Activated CD8-positive, alpha-beta memory T cell treated with anti-CD3 and anti-CD28 coated beads, Interleukin-2, amount 10 ng/mL, durations not matched to agents 7 days and 5 days (primary cell): ENCODE data around the gene ME1. TPM values are rescaled to one million over a fixed set of nuclear protein-coding genes. Genes with fewer than 3 reads are reported as not detected.
"Not testable (repeated sequence)": the region's sequence is repeated elsewhere in the genome, so short reads cannot be mapped to it uniquely, and the experiment has no call there.

Experiments used
- ATAC-seq: fragments of 150-1000 bp; cut with Tn5 transposase; one replicate; pipeline ENCODE4 v1.10.0; 2021; ENCODE audit warnings: moderate library complexity
- CTCF ChIA-PET: fragments of 350-600 bp; sonication (Branson Sonifier 250); formaldehyde crosslinking; loops from one replicate; lab custom pipeline; 2021; ENCODE audit warnings: antibody characterized with exemption; lab: Charles Lee
- DNase-seq: peaks from one replicate; pipeline ENCODE4 v3.0.0-alpha.2; 2020
- H3K27ac Mint-ChIP-seq: one replicate; pipeline ENCODE4 v1.8.0; 2021; ENCODE audit warnings: mild to moderate bottlenecking, mixed read lengths
- H3K27me3 Mint-ChIP-seq: one replicate; pipeline ENCODE4 v1.8.0; 2021; ENCODE audit warnings: mixed read lengths
- H3K36me3 Mint-ChIP-seq: one replicate; pipeline ENCODE4 v1.8.0; 2021; ENCODE audit warnings: mild to moderate bottlenecking, mixed read lengths
- H3K4me1 Mint-ChIP-seq: one replicate; pipeline ENCODE4 v1.8.0; 2021; ENCODE audit warnings: mixed read lengths
- H3K4me3 Mint-ChIP-seq: one replicate; pipeline ENCODE4 v1.8.0; 2021; ENCODE audit warnings: mild to moderate bottlenecking, moderate library complexity, mixed read lengths
- H3K9me3 Mint-ChIP-seq: one replicate; pipeline ENCODE4 v1.8.0; 2022; ENCODE audit warnings: low read depth, mixed read lengths
- total RNA-seq, 2 experiments: library from RNA; stranded (reverse); gene quantifications; one replicate each; pipeline ENCODE4 v1.2.3, GENCODE V29; 2021

Gene ME1
- total RNA-seq, 2 experiments from 2014 or later: 0.14 to 0.20 TPM

DNA sequence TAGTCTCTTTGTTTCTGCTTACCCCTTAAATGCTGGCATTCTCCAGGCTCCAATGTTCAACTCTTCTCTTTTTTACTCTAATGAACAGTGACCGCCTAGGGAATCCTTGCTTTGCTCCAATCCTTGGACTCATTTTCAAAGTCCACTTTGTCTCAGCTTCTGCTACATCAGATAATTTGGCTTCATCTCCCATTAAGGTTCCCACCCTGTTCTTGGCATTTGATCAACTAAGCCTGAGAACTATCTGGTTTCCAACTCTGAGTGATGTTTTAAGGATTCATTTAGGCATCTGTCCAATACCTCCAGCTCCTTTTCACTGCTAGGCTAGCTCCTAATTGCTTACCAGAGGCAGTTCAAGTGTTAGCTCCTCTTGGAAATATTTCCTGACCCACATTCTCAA, 64.9 kb downstream of the ME1 start:
- CTCF ChIA-PET: no interaction called here
- no peak for ATAC-seq

GRCh38 chr6:83362349-83362748, 68.5 kb downstream of the ME1 start:
- H3K9me3 Mint-ChIP-seq, H3K27ac Mint-ChIP-seq, DNase-seq, H3K36me3 Mint-ChIP-seq, H3K27me3 Mint-ChIP-seq, H3K4me3 Mint-ChIP-seq, H3K4me1 Mint-ChIP-seq, CTCF ChIA-PET, ATAC-seq: not testable (repeated sequence)

More for the DNA sequence above, 64.9 kb downstream of the ME1 start:
- H3K9me3 Mint-ChIP-seq: no peaks in the 10 kb centered on the region
- no peaks in the 10 kb centered on the region for H3K27me3 Mint-ChIP-seq
- H3K36me3 Mint-ChIP-seq: no peaks in the 10 kb centered on the region
- no peak overlapping the region for H3K27ac Mint-ChIP-seq
- no peak for DNase-seq
- H3K4me3 Mint-ChIP-seq: no peak overlapping the region
- no peaks in the 10 kb centered on the region for H3K4me1 Mint-ChIP-seq

- Mint-ChIP-seq H3K27me3 (no peaks in the 10 kb centered on the region), H3K4me3 (no peak overlapping the region), H3K36me3 (no peaks in the 10 kb centered on the region), H3K4me1 (no peaks in the 10 kb centered on the region), H3K27ac (no peak overlapping the region), H3K9me3 (no peaks in the 10 kb centered on the region)
- no peak for DNase-seq
- CTCF ChIA-PET: no interaction called here
- ATAC-seq: no peak
These were observed 71.2 kb downstream of the ME1 start for GRCh38 chr6:83359638-83360037.

DNA sequence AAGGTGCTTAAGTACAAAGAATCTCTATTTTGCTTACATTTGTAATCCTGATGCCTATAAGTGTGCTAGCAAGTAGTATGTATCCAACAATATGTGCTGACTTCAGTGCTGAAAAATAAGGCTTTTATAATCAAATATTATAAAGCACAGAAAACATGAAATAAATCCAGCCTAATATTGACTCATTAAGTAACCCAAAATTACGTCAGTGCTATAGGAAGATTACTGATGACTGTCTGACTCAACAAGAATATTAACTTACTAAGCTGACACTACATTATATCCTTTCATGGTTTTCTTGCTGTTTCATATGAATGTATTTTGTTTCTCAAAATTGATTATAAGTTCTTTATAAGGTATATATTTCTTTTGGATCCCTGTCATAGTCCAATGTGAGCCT, 76.1 kb downstream of the ME1 start:
- no peak overlapping the region for H3K4me3 Mint-ChIP-seq
- H3K9me3 Mint-ChIP-seq: no peaks in the 10 kb centered on the region
- no peaks in the 10 kb centered on the region for H3K36me3 Mint-ChIP-seq
- no peak overlapping the region for H3K27ac Mint-ChIP-seq
- CTCF ChIA-PET: no interaction called here
- DNase-seq (no peak), ATAC-seq (no peak)
- peaks cover 3% of the 10 kb centered on the region for H3K27me3 Mint-ChIP-seq
- H3K4me1 Mint-ChIP-seq: no peaks in the 10 kb centered on the region

GRCh38 chr6:83352424-83353061, 78.3 kb downstream of the ME1 start:
- peaks cover 3% of the 10 kb centered on the region for H3K27me3 Mint-ChIP-seq
- DNase-seq (no peak), ATAC-seq (no peak)
- H3K4me1 Mint-ChIP-seq: no peaks in the 10 kb centered on the region
- H3K4me3 Mint-ChIP-seq: no peak overlapping the region
- CTCF ChIA-PET: no interaction called here
- H3K36me3 Mint-ChIP-seq: no peaks in the 10 kb centered on the region
- no peaks in the 10 kb centered on the region for H3K9me3 Mint-ChIP-seq
- no peak overlapping the region for H3K27ac Mint-ChIP-seq

DNA sequence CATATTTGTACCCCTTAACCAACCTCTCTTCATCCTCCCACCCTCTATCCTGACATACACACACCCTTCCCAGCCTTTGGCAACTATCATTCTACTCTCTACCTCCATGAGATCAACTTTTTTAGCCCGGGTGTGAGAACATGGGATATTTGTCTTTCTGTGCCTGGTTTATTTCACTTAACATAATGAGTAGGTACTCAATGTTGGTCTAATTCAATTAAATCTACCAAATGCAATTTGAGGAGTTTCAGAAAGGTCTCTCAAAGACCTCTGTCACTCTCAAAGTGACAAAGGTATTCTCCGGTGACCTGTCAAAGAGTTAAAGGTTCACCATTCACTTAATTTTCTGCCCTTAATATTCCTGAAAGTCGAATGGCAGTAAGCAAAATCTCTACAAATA, 87.7 kb downstream of the ME1 start:
- DNase-seq (no peak), ATAC-seq (no peak)
- H3K9me3 Mint-ChIP-seq: no peaks in the 10 kb centered on the region
- H3K36me3 Mint-ChIP-seq: no peaks in the 10 kb centered on the region
- no peaks in the 10 kb centered on the region for H3K4me1 Mint-ChIP-seq
- H3K4me3 Mint-ChIP-seq: no peak overlapping the region
- no peak overlapping the region for H3K27ac Mint-ChIP-seq
- no peaks in the 10 kb centered on the region for H3K27me3 Mint-ChIP-seq
- CTCF ChIA-PET: no interaction called here

- no peak overlapping the region for H3K4me3 Mint-ChIP-seq
- H3K9me3 Mint-ChIP-seq: no peaks in the 10 kb centered on the region
- DNase-seq: no peak
- no peaks in the 10 kb centered on the region for H3K36me3 Mint-ChIP-seq
- H3K27ac Mint-ChIP-seq: no peak overlapping the region
- ATAC-seq: no peak
- CTCF ChIA-PET: no interaction called here
- H3K27me3 Mint-ChIP-seq: no peaks in the 10 kb centered on the region
- no peaks in the 10 kb centered on the region for H3K4me1 Mint-ChIP-seq
These were observed 89.1 kb downstream of the ME1 start for GRCh38 chr6:83341765-83342164.

DNA sequence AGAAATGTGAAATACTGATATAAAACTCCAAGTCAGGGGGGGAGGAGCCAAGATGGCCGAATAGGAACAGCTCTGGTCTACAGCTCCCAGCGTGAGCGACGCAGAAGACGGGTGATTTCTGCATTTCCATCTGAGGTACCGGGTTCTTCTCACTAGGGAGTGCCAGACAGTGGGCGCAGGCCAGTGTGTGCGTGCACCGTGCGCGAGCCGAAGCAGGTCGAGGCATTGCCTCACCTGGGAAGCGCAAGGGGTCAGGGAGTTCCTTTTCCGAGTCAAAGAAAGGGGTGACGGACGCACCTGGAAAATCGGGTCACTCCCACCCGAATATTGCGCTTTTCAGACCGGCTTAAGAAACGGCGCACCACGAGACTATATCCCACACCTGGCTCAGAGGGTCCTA, 96.9 kb downstream of the ME1 start:
- H3K27me3 Mint-ChIP-seq, ATAC-seq, H3K27ac Mint-ChIP-seq, H3K36me3 Mint-ChIP-seq, H3K4me1 Mint-ChIP-seq, DNase-seq, CTCF ChIA-PET, H3K9me3 Mint-ChIP-seq, H3K4me3 Mint-ChIP-seq: not testable (repeated sequence)

DNA sequence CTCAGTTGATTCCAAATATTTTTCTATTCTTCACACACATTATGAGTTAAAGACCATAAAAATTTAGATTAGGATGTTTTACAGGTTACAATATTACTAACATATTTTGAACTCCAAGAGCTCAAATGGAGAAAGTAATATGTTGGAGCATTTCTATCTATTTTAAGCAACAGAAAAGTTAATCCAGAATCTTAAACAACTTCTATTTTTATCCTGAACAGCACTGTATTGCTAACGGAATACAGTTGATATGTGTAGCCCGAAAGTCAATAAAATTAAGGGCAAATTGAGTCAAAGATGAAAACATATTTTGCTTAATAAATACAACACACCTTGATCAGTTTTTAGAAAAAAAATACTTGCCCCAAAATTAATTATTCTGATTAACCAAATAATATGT, 97.4 kb downstream of the ME1 start:
- ATAC-seq: no peak

GRCh38 chr6:83314693-83315092, 116.2 kb downstream of the ME1 start:
- Mint-ChIP-seq H3K4me1 (peaks cover 5% of the 10 kb centered on the region), H3K36me3 (no peaks in the 10 kb centered on the region), H3K27me3 (peaks cover 18% of the 10 kb centered on the region), H3K4me3 (no peak overlapping the region), H3K27ac (no peak overlapping the region), H3K9me3 (no peaks in the 10 kb centered on the region)
- ATAC-seq (no peak), DNase-seq (no peak)
- CTCF ChIA-PET: no interaction called here

More for the DNA sequence above, 97.4 kb downstream of the ME1 start:
- H3K4me1 Mint-ChIP-seq: no peaks in the 10 kb centered on the region
- no peak for DNase-seq
- CTCF ChIA-PET: no interaction called here
- no peaks in the 10 kb centered on the region for H3K36me3 Mint-ChIP-seq
- H3K4me3 Mint-ChIP-seq: no peak overlapping the region
- no peaks in the 10 kb centered on the region for H3K27me3 Mint-ChIP-seq
- H3K27ac Mint-ChIP-seq: no peak overlapping the region
- H3K9me3 Mint-ChIP-seq: no peaks in the 10 kb centered on the region

GRCh38 chr6:83313882-83314281, 117.0 kb downstream of the ME1 start:
- CTCF ChIA-PET: no interaction called here
- H3K4me3 Mint-ChIP-seq: no peak overlapping the region
- H3K27ac Mint-ChIP-seq: no peak overlapping the region
- H3K4me1 Mint-ChIP-seq: peaks cover 5% of the 10 kb centered on the region
- ATAC-seq: no peak
- peaks cover 22% of the 10 kb centered on the region for H3K27me3 Mint-ChIP-seq
- H3K36me3 Mint-ChIP-seq: no peaks in the 10 kb centered on the region
- no peaks in the 10 kb centered on the region for H3K9me3 Mint-ChIP-seq
- no peak for DNase-seq

GRCh38 chr6:83311231-83311630, 119.6 kb downstream of the ME1 start:
- H3K4me3 Mint-ChIP-seq: no peak overlapping the region

GRCh38 chr6:83310046-83310445, 120.8 kb downstream of the ME1 start:
- CTCF ChIA-PET: no interaction called here
- no peak overlapping the region for H3K27ac Mint-ChIP-seq
- peaks cover 34% of the 10 kb centered on the region for H3K27me3 Mint-ChIP-seq
- ATAC-seq (no peak), DNase-seq (no peak)
- H3K9me3 Mint-ChIP-seq: no peaks in the 10 kb centered on the region
- H3K4me1 Mint-ChIP-seq: peaks cover 5% of the 10 kb centered on the region
- no peak overlapping the region for H3K4me3 Mint-ChIP-seq
- H3K36me3 Mint-ChIP-seq: no peaks in the 10 kb centered on the region

More at GRCh38 chr6:83311231-83311630, 119.6 kb downstream of the ME1 start:
- Mint-ChIP-seq H3K4me1 (peaks cover 5% of the 10 kb centered on the region), H3K27ac (no peak overlapping the region), H3K27me3 (peaks cover 28% of the 10 kb centered on the region), H3K36me3 (no peaks in the 10 kb centered on the region), H3K9me3 (no peaks in the 10 kb centered on the region)
- DNase-seq (no peak), ATAC-seq (no peak)
- CTCF ChIA-PET: no interaction called here

DNA sequence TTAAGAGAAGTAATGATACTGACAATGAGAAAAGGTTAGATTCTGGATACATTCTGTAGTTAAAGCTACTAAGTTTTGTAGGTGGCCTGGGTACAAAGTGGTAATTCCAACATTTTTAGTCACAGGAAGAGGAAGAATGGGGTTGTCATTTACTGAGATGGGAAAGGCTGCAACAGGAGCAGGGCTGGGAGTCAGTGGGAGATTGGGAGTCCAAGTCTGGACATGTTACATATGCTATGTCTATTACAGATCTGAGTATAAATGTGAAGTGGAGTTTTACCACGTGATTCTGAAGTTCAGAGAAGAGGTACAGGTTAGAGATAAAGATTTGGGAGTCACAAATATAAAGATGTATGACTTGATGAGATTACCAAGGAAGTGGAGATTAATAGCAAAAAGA, 121.5 kb downstream of the ME1 start:
- no peak overlapping the region for H3K4me3 Mint-ChIP-seq
- H3K9me3 Mint-ChIP-seq: no peaks in the 10 kb centered on the region
- peaks cover 31% of the 10 kb centered on the region for H3K27me3 Mint-ChIP-seq
- no peak overlapping the region for H3K27ac Mint-ChIP-seq
- CTCF ChIA-PET: no interaction called here
- peaks cover 2% of the 10 kb centered on the region for H3K4me1 Mint-ChIP-seq
- ATAC-seq: no peak
- DNase-seq: no peak
- H3K36me3 Mint-ChIP-seq: no peaks in the 10 kb centered on the region

DNA sequence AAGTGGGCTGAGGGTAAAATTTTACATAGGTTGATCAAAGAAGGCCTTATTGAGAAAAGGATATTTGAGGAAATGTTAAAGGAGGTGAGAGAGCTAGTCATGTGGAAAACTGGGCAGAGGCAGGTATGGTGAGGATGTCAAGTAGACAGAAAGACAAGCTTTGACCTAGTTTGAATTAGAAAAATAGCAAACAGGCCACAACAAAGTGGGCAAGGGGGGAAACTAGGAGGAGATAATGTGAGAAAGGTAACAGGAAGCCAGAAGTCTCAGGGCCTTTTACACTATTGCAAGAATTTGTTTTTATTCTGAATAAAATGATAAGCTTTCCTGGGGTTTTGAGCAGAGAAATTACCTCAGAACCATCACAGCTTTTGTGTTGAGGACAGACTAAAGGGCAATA, 122.0 kb downstream of the ME1 start:
- ATAC-seq: no peak
- H3K27ac Mint-ChIP-seq: no peak overlapping the region
- no peaks in the 10 kb centered on the region for H3K36me3 Mint-ChIP-seq
- H3K4me3 Mint-ChIP-seq: no peak overlapping the region
- H3K4me1 Mint-ChIP-seq: peaks cover 2% of the 10 kb centered on the region
- CTCF ChIA-PET: no interaction called here
- peaks cover 31% of the 10 kb centered on the region for H3K27me3 Mint-ChIP-seq
- no peak for DNase-seq
- H3K9me3 Mint-ChIP-seq: no peaks in the 10 kb centered on the region
